ENCODE data around the gene MN1.

DNA sequence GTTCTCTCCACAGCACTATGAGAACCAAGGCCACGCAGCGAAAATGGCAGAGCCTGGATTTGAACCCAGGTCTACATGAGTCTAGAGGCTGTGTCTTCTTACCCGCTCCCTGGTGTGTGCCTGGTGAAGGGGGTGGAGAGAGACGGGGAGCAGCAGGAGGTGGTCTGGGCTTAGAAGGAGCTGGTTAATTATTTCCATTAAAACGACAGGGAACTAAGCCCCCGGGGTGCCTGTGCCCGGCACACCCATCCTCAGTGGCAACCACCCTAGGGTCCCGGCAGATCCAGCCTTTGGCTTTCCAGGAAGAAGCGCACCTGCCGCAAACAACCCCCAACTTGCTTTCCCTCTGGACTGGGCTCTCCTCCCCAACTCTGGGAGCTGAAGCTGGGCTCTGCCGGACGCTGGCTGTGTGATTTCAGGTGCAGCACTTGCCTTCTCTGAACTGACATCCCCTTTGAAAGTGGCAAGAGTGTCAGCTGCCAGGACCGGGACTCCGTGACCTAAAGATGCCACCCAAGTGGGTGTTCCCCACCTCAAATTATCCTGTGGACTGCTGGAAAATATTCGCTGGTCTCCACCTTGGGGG lies 35.8 kb downstream of the MN1 start:
- TF ChIP-seq, protein P1, sequence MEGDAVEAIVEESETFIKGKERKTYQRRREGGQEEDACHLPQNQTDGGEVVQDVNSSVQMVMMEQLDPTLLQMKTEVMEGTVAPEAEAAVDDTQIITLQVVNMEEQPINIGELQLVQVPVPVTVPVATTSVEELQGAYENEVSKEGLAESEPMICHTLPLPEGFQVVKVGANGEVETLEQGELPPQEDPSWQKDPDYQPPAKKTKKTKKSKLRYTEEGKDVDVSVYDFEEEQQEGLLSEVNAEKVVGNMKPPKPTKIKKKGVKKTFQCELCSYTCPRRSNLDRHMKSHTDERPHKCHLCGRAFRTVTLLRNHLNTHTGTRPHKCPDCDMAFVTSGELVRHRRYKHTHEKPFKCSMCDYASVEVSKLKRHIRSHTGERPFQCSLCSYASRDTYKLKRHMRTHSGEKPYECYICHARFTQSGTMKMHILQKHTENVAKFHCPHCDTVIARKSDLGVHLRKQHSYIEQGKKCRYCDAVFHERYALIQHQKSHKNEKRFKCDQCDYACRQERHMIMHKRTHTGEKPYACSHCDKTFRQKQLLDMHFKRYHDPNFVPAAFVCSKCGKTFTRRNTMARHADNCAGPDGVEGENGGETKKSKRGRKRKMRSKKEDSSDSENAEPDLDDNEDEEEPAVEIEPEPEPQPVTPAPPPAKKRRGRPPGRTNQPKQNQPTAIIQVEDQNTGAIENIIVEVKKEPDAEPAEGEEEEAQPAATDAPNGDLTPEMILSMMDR (IDR thresholded peaks at IDR 0.05), result no peak
- no peak for TF ChIP-seq POLR2A (IDR thresholded peaks at IDR 0.05)
